ENCODE results near the gene NCMAP.
"Not testable (repeated sequence)": the region's sequence is repeated elsewhere in the genome, so short reads cannot be mapped to it uniquely, and the experiment has no call there.

NCMAP gene, protein sequence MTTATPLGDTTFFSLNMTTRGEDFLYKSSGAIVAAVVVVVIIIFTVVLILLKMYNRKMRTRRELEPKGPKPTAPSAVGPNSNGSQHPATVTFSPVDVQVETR

GRCh38 chr1:24555591-24556413, at the start of gene NCMAP:
Gene NCMAP (plus strand): TSS chr1:24556087. CDS start chr1:24595431, 39,344 bp downstream.
- in situ Hi-C loops (cut with MboI; ENCODE audit: low sequenced_read_pairs) = no loop called here

DNA sequence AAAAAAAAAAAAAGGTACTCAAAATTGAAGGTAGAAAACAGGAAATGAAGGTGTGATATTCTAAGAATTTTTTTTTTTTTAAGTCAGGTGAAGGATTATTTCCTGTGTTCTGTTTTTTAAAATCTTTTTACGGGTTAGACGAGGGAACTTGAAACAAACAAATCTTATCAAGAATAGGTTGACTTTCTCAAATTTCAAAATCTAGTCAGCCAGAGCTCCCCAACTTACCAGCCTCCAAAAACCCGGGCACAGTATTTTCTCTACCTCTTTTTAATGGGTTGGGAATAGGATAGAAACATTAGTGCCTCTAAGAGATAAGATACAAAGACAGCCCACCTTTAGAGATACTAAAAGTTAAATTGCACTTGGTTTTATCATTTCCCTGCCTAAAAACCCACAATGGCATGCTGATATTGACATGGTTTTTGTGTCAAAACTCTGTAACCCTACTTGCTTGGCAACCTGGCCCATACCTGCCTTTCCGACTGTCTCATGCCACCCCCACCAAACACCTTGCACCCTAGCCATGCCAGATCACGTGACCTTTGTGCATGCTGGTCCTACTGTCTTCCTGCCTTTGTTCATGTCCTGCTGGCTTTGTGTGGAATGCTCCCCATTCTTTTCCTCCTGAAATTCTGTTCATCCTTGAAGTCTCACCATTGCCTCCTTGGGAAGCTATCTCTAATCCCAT, 49.1 kb upstream of the NCMAP start:
- in situ Hi-C loops (cut with MboI; ENCODE audit: low sequenced_read_pairs) = no loop called here

DNA sequence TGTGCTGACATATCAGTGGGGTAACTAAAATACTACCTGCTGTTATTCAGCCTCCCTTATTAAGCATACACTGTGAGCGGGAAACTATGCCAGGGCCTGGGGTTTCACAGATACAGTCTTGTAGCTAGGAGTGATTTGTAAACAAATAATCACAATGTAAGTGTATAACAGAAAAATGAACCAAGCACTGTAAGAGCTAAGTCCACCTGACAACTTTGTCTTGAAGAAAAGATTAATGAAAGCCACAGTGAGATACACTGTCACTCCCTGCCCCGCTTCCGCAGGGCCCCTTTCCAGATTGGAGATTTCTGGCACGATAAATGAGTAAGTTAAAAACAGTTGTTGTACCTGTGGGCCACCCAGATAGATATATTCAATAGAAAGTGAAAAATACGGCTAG, 48.5 kb upstream of the NCMAP start:
- in situ Hi-C loops (cut with MboI; ENCODE audit: low sequenced_read_pairs) = no loop called here

- in situ Hi-C loops (cut with MboI; ENCODE audit: low sequenced_read_pairs) = no loop called here
Measured at GRCh38 chr1:24508911-24509310, 47.0 kb upstream of the NCMAP start.

GRCh38 chr1:24513706-24514105, 42.2 kb upstream of the NCMAP start:
- in situ Hi-C loops (cut with MboI; ENCODE audit: low sequenced_read_pairs) = no loop called here

GRCh38 chr1:24514946-24515345, 40.9 kb upstream of the NCMAP start:
- in situ Hi-C loops (cut with MboI; ENCODE audit: low sequenced_read_pairs) = no loop called here

DNA sequence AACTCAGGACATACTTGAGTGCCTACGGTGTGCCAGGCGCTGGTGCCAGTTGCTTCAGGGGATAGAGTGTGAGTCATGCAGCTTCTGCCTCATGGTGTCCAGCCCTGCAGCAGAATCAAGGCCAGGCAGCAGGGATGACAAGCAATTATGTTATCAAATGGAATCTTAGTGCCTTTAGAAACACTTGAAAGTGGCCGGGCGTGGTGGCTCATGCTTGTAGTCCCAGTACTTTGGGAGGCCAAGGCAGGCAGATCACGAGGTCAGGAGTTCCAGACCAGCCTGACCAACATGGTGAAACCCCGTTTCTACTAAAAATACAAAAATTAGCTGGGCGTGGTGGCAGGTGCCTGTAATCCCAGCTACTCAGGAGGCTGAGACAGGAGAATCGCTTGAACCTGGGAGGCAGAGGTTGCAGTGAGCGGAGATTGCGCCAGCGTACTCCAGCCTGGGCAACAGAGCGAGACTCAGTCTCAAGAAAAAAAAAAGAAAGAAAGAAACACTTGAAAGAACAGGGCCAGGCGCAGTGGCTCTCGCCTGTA, 40.1 kb upstream of the NCMAP start:
- in situ Hi-C loops (cut with MboI; ENCODE audit: low sequenced_read_pairs) = not testable (repeated sequence)

DNA sequence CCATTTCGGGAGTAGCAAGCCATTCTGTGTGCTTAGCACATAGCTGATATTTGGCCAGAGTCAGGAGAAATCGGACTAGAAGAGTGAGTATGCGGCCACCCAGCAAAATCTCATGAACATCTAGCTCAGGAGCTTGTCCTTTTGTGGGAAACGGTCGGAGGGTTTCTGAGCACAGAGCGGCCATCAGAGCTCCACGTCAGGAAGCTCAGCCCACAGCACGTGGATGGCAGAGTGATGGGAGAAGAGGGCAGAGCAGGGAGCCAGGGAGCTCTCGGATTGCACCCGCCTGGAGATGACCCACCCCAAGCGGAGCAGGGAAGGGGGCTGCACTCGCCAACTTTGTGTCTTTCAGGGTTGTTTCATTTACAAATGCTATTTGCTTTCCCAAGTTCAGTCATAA, 39.4 kb upstream of the NCMAP start:
- in situ Hi-C loops (cut with MboI; ENCODE audit: low sequenced_read_pairs) = no loop called here

DNA sequence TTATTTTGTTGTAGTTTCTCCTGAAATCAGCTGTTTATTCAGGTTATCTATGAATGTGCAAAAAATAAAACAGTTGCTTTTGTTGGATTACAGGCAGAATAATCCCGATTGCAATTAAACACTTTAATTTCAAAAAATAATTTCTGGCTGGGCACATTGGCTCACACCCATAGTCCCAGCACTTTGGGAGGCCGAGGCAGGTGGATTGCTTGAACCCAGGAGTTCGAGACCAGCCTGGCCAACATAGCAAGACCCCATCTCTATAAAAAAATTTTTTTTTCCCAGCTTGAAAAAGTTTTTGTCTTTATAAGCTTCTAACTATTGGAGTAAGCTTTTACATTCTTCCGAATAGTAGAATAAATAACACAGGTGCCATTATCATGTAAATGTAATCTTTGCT, 38.0 kb upstream of the NCMAP start:
- in situ Hi-C loops (cut with MboI; ENCODE audit: low sequenced_read_pairs) = no loop called here

GRCh38 chr1:24520282-24520681, 35.6 kb upstream of the NCMAP start:
- in situ Hi-C loops (cut with MboI; ENCODE audit: low sequenced_read_pairs) = not testable (repeated sequence)

GRCh38 chr1:24525606-24526005, 30.3 kb upstream of the NCMAP start:
- in situ Hi-C loops (cut with MboI; ENCODE audit: low sequenced_read_pairs) = no loop called here

DNA sequence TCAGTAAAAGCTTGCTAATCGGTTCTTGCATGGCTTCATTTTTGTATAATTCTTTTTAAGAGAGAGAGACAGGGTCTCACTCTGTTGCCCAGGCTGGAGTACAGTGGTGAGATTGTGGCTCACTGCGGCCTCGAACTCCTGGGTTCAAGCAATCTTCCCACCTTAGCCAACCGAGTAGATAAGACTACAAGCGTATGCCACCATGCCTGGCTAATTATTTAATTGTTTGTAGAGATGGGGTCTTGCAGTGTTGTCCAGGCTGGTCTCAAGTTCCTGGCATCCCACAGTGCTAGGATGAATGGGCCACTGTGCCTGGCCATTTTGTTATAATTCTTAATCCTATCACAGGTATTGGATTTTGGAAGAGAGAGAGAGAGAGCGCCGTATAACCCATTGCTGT, 29.8 kb upstream of the NCMAP start:
- in situ Hi-C loops (cut with MboI; ENCODE audit: low sequenced_read_pairs) = no loop called here

DNA sequence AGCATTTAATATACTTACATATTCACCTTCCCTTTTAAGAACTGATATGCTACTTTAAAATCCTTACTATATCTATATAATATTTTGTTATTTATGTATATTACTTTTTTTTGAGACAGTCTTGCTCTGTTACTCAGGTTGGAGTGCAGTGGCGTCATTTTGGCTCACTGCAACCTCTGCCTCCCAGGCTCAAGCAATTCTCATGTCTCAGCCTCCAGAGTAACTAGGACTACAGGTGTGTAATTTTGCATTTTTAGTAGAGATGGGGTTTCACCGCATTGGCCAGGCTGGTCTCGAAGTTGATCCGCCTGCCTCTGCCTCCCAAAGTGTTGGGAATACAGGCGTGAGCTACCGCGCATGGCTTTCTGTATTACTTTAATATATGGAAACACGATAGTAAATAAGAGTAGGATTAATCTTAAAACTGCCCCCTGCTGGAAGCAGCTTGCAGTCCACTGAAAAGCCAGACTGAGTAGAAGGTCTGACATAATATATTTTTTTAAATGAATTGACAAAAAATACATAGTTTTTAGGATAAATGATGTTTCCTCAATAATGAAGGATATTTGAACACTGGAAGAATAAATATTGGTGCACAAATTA, 28.8 kb upstream of the NCMAP start:
- in situ Hi-C loops (cut with MboI; ENCODE audit: low sequenced_read_pairs) = no loop called here

DNA sequence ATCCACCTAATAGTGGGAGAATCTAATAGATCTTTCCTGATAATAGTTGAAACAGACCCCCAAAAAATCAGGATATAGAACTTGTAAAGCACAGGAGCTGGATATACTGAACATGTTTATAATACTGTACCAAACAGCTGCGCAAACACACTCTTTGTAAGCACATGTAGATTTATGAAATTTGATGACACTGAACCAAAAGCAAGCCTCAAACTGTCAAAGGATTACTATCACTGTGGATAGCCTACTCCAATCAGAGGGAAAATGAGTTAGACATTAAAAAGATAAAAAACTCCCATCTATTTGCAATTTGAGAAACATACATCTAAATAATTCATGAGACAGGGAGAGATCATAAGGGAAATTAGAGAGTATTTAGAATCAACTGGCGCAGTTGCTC, 27.1 kb upstream of the NCMAP start:
- in situ Hi-C loops (cut with MboI; ENCODE audit: low sequenced_read_pairs) = no loop called here

DNA sequence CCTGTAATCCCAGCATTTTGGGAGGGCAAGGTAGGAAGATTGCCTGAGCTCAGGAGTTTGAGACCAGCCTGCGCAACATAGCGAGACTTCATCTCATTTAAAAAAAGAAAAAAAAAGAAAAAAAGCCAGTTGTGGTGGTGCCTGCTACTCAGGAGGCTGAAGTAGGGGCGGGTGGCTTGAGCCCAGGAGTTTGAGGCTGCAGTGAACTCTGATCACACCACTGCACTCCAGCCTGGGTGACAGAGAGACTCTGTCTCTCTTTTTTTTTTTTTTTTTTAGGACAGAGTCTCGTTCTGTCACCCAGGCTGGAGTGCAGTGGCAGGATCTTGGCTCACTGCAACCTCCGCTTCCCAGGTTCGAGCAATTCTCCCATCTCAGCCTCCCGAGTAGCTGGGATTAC, 26.6 kb upstream of the NCMAP start:
- in situ Hi-C loops (cut with MboI; ENCODE audit: low sequenced_read_pairs) = not testable (repeated sequence)

DNA sequence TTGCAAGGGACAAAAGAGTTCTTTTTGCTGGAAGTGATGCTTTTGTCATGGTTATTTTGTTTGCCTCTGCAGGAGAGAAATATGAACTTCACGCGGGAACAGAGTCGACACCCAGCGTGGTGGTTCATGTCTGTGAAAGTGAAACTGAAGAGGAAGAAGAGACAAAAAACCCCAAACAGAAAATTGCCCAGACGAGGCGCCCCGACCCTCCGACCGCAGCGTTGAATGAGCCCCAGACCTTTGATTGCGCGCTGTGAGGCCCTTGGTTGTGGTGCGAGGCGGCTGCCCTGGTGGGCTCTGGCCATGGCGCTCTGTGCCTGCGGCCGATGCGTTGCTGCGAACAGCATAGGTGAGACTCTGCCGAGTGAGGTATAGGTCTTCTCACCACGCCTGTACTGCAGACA, 20.9 kb upstream of the NCMAP start:
- in situ Hi-C loops (cut with MboI; ENCODE audit: low sequenced_read_pairs) = no loop called here

DNA sequence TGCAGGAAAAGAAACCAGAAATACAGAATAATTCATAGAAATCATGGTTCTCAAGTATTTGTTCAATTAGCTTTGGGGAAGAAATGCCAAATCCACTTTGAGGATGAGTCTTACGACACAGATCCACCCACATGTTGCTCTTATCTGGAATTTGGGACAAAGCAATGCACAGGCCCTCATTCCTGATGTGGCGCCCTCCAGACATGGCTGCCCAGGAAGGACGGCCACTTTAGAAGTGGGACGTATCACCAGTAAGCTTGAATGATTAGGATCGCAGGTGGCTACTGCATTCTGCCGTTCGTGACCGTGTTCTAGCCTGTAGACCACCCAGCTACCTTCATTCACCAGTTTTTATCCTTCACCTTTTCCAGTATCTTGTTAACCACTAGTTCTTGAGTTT, 20.1 kb upstream of the NCMAP start:
- in situ Hi-C loops (cut with MboI; ENCODE audit: low sequenced_read_pairs) = no loop called here

- in situ Hi-C loops (cut with MboI; ENCODE audit: low sequenced_read_pairs) = no loop called here
Measured at GRCh38 chr1:24536391-24536840, 19.5 kb upstream of the NCMAP start.

DNA sequence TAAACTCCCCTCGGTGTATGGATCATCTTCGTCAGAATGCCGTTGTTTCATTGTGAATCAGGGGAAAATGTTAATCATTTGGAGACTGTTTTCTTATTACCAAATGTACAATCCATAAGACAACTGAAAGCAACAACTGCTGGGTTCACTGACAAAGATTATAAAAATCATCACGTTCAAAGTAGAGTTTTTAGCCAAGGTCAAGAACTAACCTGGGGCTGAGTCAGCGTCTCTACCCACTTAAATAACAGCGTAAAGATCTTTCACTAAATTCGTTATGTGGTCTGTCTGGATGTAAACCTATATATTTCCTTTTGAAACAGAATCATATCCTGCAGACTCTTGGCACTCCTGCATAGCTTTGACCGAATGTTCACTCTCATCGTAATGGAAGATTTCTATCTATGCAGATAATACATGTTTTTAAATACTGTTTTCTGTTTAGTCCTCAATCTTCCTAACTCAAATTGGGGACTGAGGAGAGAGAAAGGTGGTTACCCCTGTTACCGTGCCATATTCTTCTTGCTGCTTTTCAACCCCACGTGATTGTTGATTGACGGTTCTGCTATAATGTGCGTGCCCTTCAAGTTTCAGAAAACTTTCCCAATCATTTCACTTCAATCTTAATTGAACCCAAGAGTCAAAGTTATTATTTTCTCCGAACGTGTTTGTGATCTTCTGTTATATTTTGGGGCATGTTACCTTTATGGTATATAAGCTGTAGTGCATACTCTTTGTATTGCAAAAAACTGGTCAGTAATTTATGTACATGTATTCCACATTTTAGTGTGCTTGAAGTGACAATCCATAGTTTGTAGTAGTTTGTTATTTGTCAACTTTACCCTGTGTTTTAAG, 15.6 kb upstream of the NCMAP start:
- in situ Hi-C loops (cut with MboI; ENCODE audit: low sequenced_read_pairs) = no loop called here

DNA sequence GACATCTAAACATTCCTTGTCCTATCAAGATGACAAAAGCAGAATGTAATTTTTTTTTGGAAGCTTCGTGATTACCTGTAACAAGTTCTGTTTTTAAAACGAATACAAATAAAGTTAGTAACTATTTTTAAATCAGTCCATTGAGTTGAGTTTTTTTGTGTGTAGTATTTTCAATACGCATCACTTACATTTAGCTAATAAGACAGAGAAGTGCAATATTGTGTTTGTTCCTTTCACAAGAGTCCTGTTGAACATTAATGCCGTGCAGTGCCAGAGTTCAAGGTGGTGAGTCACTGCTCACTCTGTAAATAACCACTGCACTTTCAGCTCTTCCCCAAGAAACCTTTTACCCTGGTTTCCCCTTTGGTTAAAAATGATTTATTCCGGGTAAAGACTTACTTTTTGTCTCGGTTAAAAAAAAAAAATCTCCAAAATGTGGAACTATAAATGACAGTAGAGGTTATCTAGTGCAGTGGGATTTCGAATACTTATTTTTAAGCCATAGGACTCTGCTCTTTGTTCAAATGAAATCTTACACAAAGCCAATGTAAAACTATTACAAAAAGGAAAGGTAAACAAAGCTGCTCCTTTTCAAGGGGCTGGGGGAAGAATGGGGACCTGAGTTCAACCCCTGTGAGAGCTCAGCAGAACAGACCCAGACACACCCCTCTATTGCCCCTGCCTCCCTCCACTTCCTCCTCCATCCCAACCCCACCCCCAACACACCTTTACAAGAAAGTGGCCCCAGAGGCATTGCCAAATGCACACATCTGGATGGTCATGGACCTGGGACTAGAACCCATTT, 14.8 kb upstream of the NCMAP start:
- in situ Hi-C loops (cut with MboI; ENCODE audit: low sequenced_read_pairs) = no loop called here

Measured in hTERT RPE-1 (cell line).